Mucosa of gallbladder (tissue), 1 donor: ENCODE measurements around the gene FARS2. TPM values are rescaled to one million over a fixed set of nuclear protein-coding genes. Genes with fewer than 3 reads are reported as not detected.
"Not testable (repeated sequence)": the region's sequence is repeated elsewhere in the genome, so short reads cannot be mapped to it uniquely, and the experiment has no call there.

ENCODE experiments used
- DNase-seq: peaks from one replicate; pipeline ENCODE4 v3.0.0-alpha.2; 2020; ENCODE audit warnings: low spot score
- total RNA-seq: library from RNA; stranded (reverse); gene quantifications from one replicate; pipeline ENCODE4 v1.2.1, GENCODE V29; 2021
- donor health status: DM: no; HTN: no; CAD: no.

The FARS2 gene
- total RNA-seq, 1 donor from 2014 or later, result 15.7 TPM

- DNase-seq, result no peak
Observed at GRCh38 chr6:5534643-5535042, 273.3 kb downstream of the FARS2 start.

DNA sequence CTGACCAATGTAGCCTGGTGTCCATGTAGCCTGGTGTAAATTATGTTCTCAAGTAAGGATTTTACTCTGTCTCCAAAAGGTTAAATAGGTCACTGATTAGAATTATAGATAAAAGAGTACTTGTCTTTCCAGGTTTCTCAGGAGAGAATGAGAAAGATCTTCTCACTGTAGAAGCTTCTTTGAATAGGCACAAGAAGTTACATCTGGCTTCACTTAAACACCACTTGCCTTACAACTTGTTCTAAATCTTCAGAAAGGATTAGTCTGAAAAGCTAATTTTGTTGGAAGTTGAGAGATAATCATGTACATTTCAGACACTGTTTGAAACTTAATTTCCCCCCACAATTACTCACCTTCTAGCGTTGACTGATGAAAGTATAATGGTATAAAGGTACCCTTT is 275.3 kb downstream of the FARS2 start:
- DNase-seq, result no peak

GRCh38 chr6:5537132-5537531 is 275.8 kb downstream of the FARS2 start:
- no peak for DNase-seq

- no peak for DNase-seq
Observed at GRCh38 chr6:5537967-5538366, 276.7 kb downstream of the FARS2 start.

DNA sequence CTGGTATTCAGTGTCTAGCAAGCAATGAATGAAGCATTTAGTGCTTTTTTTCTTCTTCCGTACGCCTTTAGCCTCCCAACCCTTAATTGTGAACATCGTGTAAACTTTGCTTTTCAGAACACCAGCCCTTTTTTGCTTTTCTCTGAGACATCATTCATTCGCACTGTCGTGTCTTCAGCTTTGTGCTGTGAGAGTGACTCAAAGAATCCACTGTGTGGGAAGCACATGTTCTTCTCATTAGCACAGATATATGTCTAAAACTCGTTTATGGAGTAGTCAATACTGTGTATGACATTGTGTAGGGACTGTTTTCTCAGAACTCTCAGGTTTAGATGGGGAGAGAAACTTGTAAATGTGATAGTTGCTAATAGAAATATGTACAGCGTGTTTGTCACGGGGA is 279.1 kb downstream of the FARS2 start:
- DNase-seq, result no peak

DNA sequence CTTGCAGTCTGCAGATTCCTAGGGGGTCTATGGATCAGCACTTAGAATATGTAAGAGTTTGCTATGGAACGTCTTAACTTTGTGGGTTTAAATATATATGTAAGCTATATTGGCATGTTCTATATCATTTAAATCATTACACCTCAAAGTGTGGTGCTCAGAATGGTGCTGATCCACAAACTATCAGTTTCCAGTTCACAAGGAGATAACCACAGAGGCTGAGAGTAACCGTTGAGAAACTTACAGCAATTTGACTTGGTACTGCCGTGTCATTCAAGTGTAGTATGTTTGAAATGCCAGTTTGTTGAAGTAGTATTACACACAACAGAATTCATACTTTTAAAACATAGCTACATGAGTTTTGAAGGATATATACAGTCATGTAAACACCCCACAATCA is 279.7 kb downstream of the FARS2 start:
- DNase-seq, result no peak

DNA sequence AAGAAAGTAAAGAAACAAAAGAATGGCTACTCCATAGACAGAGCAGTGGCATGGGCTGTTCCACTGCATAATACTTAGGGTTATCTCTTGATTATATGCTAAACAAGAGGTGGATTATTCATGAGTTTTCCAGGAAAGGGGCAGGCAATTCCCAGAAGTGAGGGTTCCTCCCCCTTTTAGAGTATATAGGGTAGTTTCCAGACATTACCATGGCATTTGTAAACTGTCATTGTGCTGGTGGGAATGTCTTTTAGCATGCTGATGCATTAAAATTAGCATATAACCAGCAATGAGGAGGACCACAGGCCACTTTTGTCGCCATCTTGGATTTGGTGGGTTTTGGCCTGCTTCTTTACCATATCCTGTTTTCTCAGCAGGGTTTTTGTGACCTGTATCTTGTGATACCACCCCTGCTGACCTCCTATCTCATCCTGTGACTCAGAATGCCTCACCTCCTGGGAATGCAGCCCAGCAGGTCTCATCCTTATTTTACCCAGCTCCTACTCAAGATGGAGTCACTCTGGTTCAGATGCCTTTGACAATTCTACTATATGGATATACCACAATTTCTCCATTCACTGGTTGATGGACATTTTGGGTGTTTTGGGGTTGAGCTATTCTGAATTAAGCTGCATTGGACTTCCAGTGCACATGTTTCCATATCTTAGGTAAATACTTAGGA is 280.6 kb downstream of the FARS2 start:
- no peak for DNase-seq

- DNase-seq, result no peak
Observed at GRCh38 chr6:5547556-5547955, 286.2 kb downstream of the FARS2 start.

GRCh38 chr6:5550631-5551030 is 289.3 kb downstream of the FARS2 start:
- no peak for DNase-seq

DNA sequence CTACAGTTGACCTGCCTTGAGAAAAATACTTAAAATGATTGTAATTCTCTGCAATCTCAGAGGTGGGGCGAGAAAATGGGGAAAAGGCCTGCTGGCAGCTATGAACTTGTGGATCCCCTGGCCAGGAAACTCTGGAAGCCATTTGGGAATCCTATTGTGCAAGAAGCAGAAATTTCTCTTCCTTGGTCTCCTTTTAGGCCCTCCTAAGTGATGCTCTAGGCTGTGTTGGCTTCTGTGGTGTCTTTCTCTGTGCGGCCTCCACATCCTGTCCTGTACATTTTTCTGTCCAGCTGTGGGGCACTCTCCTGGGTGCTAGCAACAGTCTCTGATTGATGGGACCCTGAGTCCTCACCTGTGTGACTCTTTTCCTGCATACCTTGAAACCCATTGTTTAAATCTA is 290.9 kb downstream of the FARS2 start:
- DNase-seq, result no peak

DNA sequence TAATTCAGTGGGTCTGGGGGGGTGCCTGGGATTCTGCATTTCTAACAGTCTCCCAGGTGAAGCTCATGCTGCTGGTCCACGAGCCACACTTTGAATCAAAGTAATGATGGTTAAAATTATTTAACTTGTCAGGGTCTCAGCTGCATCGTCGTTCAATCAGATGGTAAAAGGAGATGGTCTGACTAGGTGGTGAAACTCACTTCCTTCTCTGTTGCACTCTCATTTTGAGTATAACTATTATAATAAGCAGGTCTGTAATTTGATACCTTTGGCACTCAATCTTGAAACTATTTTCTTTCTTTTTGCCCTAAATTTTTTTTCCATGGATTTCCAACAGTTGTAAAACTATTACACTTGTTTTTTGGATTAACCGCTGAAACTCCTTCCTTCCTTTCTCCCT is 292.5 kb downstream of the FARS2 start:
- no peak for DNase-seq

DNA sequence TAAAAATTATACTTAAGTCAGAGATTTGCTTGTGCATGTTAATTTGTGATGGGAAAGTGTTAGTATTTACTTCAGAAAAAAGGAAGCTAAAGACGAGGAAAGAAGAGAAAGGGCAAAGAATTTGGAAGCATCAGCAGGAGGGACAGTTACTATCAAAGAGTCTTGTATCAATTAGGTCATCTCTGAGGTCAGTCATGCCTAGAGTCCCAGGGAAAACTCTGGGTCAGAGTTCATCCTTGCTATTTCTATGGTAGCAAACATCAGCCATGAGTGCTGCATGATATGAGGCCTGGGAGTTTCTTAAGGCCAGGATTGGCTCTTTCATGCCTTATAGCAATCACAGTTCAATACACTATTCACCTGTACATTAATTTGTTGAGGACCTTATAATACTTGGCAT is 292.9 kb downstream of the FARS2 start:
- no peak for DNase-seq

GRCh38 chr6:5556011-5556410 is 294.7 kb downstream of the FARS2 start:
- DNase-seq, result no peak

- no peak for DNase-seq
Observed at GRCh38 chr6:5557506-5557905, 296.2 kb downstream of the FARS2 start.

- no peak for DNase-seq
Observed at GRCh38 chr6:5559651-5560050, 298.3 kb downstream of the FARS2 start.

GRCh38 chr6:5562277-5562676 is 301.0 kb downstream of the FARS2 start:
- DNase-seq, result no peak

- DNase-seq, result no peak
Observed at GRCh38 chr6:5563086-5563485, 301.8 kb downstream of the FARS2 start.

DNA sequence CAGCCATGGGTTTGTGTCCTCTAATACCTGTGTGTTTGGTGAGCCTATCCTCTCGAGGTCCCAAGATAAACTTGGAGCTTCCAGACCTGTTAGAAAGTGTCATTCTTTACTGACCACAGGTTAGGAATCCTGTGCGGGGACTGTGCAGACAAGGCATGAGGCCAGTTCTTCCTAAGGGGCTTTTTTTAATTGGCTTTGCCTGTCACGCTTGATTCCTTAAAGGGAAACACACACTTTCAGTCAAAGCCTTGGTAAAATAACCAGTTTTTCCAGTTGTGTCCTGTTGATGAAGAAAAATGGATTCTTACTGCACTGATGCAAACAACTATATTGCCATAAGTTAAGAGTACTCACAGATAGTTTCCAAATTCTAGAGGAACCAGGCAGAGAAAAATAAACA is 303.4 kb downstream of the FARS2 start:
- DNase-seq, result not testable (repeated sequence)

- DNase-seq, result no peak
Observed at GRCh38 chr6:5565971-5566370, 304.7 kb downstream of the FARS2 start.

DNA sequence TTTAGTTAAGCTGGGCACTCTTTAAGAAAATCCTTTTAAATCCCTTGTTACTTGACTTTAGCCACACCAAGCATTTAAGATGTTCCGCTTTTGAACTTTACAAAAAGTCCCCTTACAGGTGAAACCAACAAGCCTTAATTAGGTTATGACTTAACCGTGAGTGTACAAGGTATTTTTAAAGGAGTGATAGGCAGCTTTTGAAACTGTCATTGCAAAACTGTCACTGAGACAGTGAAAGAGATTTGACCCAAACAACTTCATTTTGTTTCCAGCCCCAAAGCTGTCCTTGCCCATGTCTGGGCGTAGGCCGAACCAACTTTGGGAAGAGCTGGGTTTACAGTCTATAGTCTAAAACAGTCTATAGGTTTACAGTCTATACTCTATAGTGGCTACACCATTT is 305.4 kb downstream of the FARS2 start:
- no peak for DNase-seq

GRCh38 chr6:5567352-5567751 is 306.0 kb downstream of the FARS2 start:
- no peak for DNase-seq

DNA sequence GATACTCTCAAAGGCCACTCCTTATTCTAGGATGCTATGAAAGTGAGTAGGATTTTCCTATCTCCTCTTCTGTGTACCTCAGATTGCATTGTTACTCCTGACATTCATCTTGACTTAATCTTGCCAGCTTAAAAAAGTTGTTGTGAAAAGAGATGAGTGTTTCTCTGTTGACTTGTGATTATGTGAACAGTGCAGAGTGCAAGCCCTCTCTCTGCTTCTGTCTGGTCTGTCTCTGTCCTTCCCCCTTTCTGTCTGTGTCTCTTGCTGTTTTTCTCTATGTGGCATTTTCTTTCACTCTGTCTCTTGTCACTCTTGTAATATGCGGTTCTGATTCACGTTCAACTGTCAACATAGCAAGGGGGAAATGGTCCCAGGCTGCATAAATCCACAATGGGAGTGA is 306.6 kb downstream of the FARS2 start:
- DNase-seq, result no peak

- no peak for DNase-seq
Observed at GRCh38 chr6:5569491-5569890, 308.2 kb downstream of the FARS2 start.

DNA sequence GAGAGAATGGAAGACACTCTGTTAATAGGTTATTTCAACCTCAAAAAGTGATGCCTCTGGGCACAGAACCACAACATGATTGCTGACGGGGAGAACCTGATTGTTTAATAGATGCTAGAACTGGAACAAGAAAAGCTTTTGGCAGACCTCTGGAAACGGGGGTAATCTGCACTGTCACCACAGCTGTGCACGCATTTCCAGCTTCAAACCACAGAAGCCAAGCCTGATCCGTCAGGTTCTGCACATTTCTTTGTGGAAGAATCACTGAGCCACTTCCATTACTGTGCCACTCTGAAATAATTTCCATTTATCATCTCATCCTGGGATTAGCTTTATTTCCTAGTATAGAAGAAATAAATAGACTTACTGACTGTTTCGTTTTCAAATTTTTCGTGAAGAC is 309.3 kb downstream of the FARS2 start:
- no peak for DNase-seq
